ENCODE measurements around the gene TMEM266.

The TMEM266 gene

GRCh38 chr15:76175442-76175841 is 115.7 kb downstream of the TMEM266 start:
- H3K4me3 ChIP-seq (ENCODE audit: low read depth, low read length) = no peak overlapping the region
- TF ChIP-seq MYC (IDR thresholded peaks at IDR 0.05; ENCODE audit: low read depth, low read length) = no peak
- no peak for TF ChIP-seq POLR2A (IDR thresholded peaks at IDR 0.05; ENCODE audit: extremely low read depth, insufficient read length)
- TF ChIP-seq, protein P1, sequence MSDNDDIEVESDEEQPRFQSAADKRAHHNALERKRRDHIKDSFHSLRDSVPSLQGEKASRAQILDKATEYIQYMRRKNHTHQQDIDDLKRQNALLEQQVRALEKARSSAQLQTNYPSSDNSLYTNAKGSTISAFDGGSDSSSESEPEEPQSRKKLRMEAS (IDR thresholded peaks at IDR 0.05; ENCODE audit: low read depth, low read length) = no peak
- TF ChIP-seq, protein P2, sequence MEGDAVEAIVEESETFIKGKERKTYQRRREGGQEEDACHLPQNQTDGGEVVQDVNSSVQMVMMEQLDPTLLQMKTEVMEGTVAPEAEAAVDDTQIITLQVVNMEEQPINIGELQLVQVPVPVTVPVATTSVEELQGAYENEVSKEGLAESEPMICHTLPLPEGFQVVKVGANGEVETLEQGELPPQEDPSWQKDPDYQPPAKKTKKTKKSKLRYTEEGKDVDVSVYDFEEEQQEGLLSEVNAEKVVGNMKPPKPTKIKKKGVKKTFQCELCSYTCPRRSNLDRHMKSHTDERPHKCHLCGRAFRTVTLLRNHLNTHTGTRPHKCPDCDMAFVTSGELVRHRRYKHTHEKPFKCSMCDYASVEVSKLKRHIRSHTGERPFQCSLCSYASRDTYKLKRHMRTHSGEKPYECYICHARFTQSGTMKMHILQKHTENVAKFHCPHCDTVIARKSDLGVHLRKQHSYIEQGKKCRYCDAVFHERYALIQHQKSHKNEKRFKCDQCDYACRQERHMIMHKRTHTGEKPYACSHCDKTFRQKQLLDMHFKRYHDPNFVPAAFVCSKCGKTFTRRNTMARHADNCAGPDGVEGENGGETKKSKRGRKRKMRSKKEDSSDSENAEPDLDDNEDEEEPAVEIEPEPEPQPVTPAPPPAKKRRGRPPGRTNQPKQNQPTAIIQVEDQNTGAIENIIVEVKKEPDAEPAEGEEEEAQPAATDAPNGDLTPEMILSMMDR (IDR thresholded peaks at IDR 0.05; ENCODE audit: low read depth, low read length) = no peak
- DNase-seq (ENCODE audit: low read depth) = no peak

- no peak for DNase-seq (ENCODE audit: low read depth)
- TF ChIP-seq, protein P2 (IDR thresholded peaks at IDR 0.05; ENCODE audit: low read depth, low read length) = no peak
- TF ChIP-seq, protein P1 (IDR thresholded peaks at IDR 0.05; ENCODE audit: low read depth, low read length) = no peak
- TF ChIP-seq POLR2A (IDR thresholded peaks at IDR 0.05; ENCODE audit: extremely low read depth, insufficient read length) (no peak), MYC (IDR thresholded peaks at IDR 0.05; ENCODE audit: low read depth, low read length) (no peak)
- H3K4me3 ChIP-seq (ENCODE audit: low read depth, low read length) = no peak overlapping the region
Measured at GRCh38 chr15:76176059-76176458, 116.3 kb downstream of the TMEM266 start.

DNA sequence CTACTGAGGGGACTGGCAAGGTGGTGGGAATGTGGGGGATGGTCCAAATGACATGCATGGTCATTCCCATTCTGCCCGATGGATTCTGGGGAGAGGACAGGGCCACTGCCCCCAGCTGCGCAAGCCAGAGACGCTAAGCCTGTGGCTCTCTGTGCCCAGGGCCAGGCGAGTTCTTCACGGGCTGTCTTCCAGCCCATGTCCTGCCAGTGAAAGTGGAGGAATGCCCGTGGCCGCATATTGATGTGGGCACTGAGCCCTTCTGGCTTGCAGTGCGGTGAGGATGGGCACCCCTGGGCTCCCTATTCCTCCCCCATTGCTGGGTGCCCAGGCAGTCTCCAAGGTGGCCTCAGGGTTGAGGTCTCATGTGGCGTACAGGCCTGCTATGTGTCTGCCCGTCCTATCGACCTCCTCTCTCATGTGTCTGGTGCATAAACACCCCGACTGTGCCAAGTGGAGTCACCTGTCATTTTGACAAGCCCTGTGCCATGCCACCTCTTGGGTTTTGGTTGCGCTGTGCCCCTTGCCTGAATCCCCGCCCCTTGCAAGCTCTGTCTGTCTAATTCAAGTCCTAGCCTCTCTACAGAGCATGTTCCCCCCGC is 116.8 kb downstream of the TMEM266 start:
- TF ChIP-seq, protein P1 (IDR thresholded peaks at IDR 0.05; ENCODE audit: low read depth, low read length) = no peak
- TF ChIP-seq MYC (IDR thresholded peaks at IDR 0.05; ENCODE audit: low read depth, low read length) = no peak
- DNase-seq (ENCODE audit: low read depth) = no peak
- no peak overlapping the region for H3K4me3 ChIP-seq (ENCODE audit: low read depth, low read length)

GRCh38 chr15:76177491-76178040 is 117.8 kb downstream of the TMEM266 start:
- TF ChIP-seq, protein P2 (IDR thresholded peaks at IDR 0.05; ENCODE audit: low read depth, low read length) = no peak
- no peak for TF ChIP-seq MYC (IDR thresholded peaks at IDR 0.05; ENCODE audit: low read depth, low read length)
- no peak for TF ChIP-seq POLR2A (IDR thresholded peaks at IDR 0.05; ENCODE audit: extremely low read depth, insufficient read length)
- TF ChIP-seq, protein P1 (IDR thresholded peaks at IDR 0.05; ENCODE audit: low read depth, low read length) = no peak
- H3K4me3 ChIP-seq (ENCODE audit: low read depth, low read length) = no peak overlapping the region
- no peak for DNase-seq (ENCODE audit: low read depth)

GRCh38 chr15:76178296-76179000 is 118.7 kb downstream of the TMEM266 start:
- DNase-seq (ENCODE audit: low read depth) = no peak
- TF ChIP-seq POLR2A (IDR thresholded peaks at IDR 0.05; ENCODE audit: extremely low read depth, insufficient read length) (no peak), MYC (IDR thresholded peaks at IDR 0.05; ENCODE audit: low read depth, low read length) (no peak)
- TF ChIP-seq, protein P2 (IDR thresholded peaks at IDR 0.05; ENCODE audit: low read depth, low read length) = no peak
- TF ChIP-seq, protein P1 (IDR thresholded peaks at IDR 0.05; ENCODE audit: low read depth, low read length) = no peak
- no peak overlapping the region for H3K4me3 ChIP-seq (ENCODE audit: low read depth, low read length)

DNA sequence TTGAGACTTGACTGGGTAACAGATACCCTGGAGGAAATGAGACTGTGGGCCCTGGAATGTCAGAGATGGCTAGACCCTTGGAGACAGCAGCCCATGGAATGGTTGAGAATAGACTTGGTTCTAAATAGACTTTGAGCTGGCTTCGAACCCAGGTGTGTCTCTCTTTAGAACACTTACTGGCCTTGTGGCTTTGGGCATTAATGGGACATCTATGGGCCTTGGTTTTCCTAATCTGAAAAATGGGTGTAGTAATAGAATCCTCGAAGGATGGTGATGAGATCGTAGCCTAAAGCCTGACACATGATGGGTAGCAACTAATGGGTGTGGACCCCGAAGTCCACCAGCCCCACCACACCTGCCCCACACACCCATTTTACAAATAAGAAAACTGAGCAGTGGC is 119.2 kb downstream of the TMEM266 start:
- TF ChIP-seq, protein P2 (IDR thresholded peaks at IDR 0.05; ENCODE audit: low read depth, low read length) = no peak
- TF ChIP-seq POLR2A (IDR thresholded peaks at IDR 0.05; ENCODE audit: extremely low read depth, insufficient read length) (no peak), MYC (IDR thresholded peaks at IDR 0.05; ENCODE audit: low read depth, low read length) (no peak)
- TF ChIP-seq, protein P1 (IDR thresholded peaks at IDR 0.05; ENCODE audit: low read depth, low read length) = no peak
- no peak for DNase-seq (ENCODE audit: low read depth)
- no peak overlapping the region for H3K4me3 ChIP-seq (ENCODE audit: low read depth, low read length)
